ENCODE data around the gene PGAP1. TPM values are rescaled to one million over a fixed set of nuclear protein-coding genes. Genes with fewer than 3 reads are reported as not detected.

The PGAP1 gene
- total RNA-seq, 1 experiment from 2014 or later: 7.1 TPM

DNA sequence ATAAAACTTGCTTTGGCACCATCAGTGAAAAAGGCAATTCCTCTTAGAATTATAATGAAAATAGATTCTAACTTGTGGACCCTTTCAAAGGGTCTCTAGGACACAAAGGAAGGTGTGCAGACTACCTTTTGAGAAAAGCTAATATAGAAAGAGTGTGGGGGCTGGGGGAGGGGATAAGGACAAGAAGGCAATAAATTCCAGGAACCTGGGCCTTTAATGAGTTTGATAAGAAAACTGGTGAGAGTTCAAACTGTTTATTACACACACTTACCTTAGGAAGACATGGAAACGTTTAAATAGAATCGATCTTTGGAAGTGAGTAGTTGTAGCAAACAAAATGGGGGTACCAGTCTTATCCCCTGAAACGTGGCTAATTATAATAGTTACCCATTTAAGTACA lies 39.6 kb upstream of the PGAP1 start:
- no peak for ATAC-seq
- BruUV-seq (replicated peaks): no TSS peak
- CTCF ChIA-PET: no interaction called here

More for the DNA sequence above, 39.6 kb upstream of the PGAP1 start:
- no peaks in the 10 kb centered on the region for H3K79me2 ChIP-seq (ENCODE audit: insufficient read depth, low read length)
- H3K4me2 ChIP-seq (ENCODE audit: low read length): no peak overlapping the region
- H4K20me1 ChIP-seq (ENCODE audit: insufficient read depth): no peaks in the 10 kb centered on the region
- no peak overlapping the region for H3K9ac ChIP-seq (ENCODE audit: low read length)
- H3K9me3 ChIP-seq (ENCODE audit: control insufficient read depth in 1 of 2, insufficient read depth in 1 of 2, low read depth in 1 of 2, low read length in 2 of 2): no peaks in the 10 kb centered on the region
- no peak overlapping the region for H2AFZ ChIP-seq (ENCODE audit: low read depth, low read length, poor library complexity, severe bottlenecking)
- no peaks in the 10 kb centered on the region for H3K27me3 ChIP-seq (ENCODE audit: insufficient read depth, low read length)
- ChIA-PET POLR2A (no interaction called here), RAD21 (ENCODE audit: low non-redundant PET in 1 of 2, low total read pairs in 2 of 2, uncharacterized antibody in 2 of 2, unreplicated experiment in 2 of 2) (no interaction called here)
- no peak for DNase-seq (ENCODE audit: low read depth, low spot score)
- peaks cover 0 to 4% of the 10 kb centered on the region in 2 experiments; a peak in 1 of 4 replicates for H3K4me1 ChIP-seq (ENCODE audit: control insufficient read depth in 1 of 2, insufficient read depth in 2 of 2, low read length in 2 of 2)
- no peak for TF ChIP-seq EZH2phosphoT487 (IDR thresholded peaks at IDR 0.05; ENCODE audit: borderline replicate concordance)
- TF ChIP-seq JUND (IDR thresholded peaks at IDR 0.05): no peak
- TF ChIP-seq EGR1 (IDR thresholded peaks at IDR 0.05; ENCODE audit: low read depth): no peak
- no peak for TF ChIP-seq TCF7L2 (IDR thresholded peaks at IDR 0.05; ENCODE audit: borderline replicate concordance, extremely low read depth, insufficient read depth, insufficient read length)
- TF ChIP-seq, protein P1, sequence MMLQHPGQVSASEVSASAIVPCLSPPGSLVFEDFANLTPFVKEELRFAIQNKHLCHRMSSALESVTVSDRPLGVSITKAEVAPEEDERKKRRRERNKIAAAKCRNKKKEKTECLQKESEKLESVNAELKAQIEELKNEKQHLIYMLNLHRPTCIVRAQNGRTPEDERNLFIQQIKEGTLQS (IDR thresholded peaks at IDR 0.05): no peak
- no peak for TF ChIP-seq CBX3 (IDR thresholded peaks at IDR 0.05; ENCODE audit: low read depth)
- TF ChIP-seq POLR2AphosphoS5 (IDR thresholded peaks at IDR 0.05; ENCODE audit: low read depth, low read length): no peak
- TF ChIP-seq SIN3A (IDR thresholded peaks at IDR 0.05; ENCODE audit: low read depth): no peak
- no peak for TF ChIP-seq ELF1 (IDR thresholded peaks at IDR 0.05; ENCODE audit: borderline replicate concordance, low read depth)
- TF ChIP-seq YY1 (IDR thresholded peaks at IDR 0.05; ENCODE audit: extremely low read depth, insufficient replicate concordance, low read depth, low read length): no peak
- TF ChIP-seq, protein P2, sequence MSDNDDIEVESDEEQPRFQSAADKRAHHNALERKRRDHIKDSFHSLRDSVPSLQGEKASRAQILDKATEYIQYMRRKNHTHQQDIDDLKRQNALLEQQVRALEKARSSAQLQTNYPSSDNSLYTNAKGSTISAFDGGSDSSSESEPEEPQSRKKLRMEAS (IDR thresholded peaks at IDR 0.05): no peak
- no peak for TF ChIP-seq CEBPB (IDR thresholded peaks at IDR 0.05; ENCODE audit: low read depth)
- TF ChIP-seq ZNF274 (IDR thresholded peaks at IDR 0.05; ENCODE audit: low read depth, low read length): no peak
- TF ChIP-seq ZFX (IDR thresholded peaks at IDR 0.05): no peak
- TF ChIP-seq, protein P3, sequence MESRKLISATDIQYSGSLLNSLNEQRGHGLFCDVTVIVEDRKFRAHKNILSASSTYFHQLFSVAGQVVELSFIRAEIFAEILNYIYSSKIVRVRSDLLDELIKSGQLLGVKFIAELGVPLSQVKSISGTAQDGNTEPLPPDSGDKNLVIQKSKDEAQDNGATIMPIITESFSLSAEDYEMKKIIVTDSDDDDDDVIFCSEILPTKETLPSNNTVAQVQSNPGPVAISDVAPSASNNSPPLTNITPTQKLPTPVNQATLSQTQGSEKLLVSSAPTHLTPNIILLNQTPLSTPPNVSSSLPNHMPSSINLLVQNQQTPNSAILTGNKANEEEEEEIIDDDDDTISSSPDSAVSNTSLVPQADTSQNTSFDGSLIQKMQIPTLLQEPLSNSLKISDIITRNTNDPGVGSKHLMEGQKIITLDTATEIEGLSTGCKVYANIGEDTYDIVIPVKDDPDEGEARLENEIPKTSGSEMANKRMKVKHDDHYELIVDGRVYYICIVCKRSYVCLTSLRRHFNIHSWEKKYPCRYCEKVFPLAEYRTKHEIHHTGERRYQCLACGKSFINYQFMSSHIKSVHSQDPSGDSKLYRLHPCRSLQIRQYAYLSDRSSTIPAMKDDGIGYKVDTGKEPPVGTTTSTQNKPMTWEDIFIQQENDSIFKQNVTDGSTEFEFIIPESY (IDR thresholded peaks at IDR 0.05; ENCODE audit: extremely low read depth, insufficient replicate concordance, low read length): no peak
- no peak for TF ChIP-seq POLR2A (IDR thresholded peaks at IDR 0.05; ENCODE audit: borderline replicate concordance, extremely low read depth, insufficient read depth, insufficient read length)
- H3K36me3 ChIP-seq (ENCODE audit: control insufficient read depth in 1 of 2, insufficient read depth in 2 of 2, low read length in 2 of 2): no peaks in the 10 kb centered on the region
- H3K9me2 ChIP-seq (ENCODE audit: insufficient read depth): no peaks in the 10 kb centered on the region
- no peak overlapping the region for H3K4me3 ChIP-seq (replicated peaks in 1 of 2; ENCODE audit: low read depth in 1 of 2, low read length in 2 of 2)
- intact Hi-C loops (cut with micrococcal nuclease): no loop called here
- H3K27ac ChIP-seq (ENCODE audit: low read depth, low read length): no peak overlapping the region
